Body of pancreas (tissue), 4 donors: Measurements from ENCODE around the gene CCDC78.

ENCODE experiments used
- CTCF ChIP-seq, 7 experiments: fragments of 450-650 bp in 4 of 7; fragments of 200-600 bp in 3 of 7; sonication (generic) in 3 of 7; IDR thresholded peaks; one replicate each; pipeline ENCODE4 v1.5.1; 2016 to 2019; ENCODE audit warnings: antibody characterized with exemption in 7 of 7
- POLR2A ChIP-seq, 3 donors: fragments of 450-650 bp; IDR thresholded peaks; one replicate each; pipeline ENCODE4 v1.6.1; 2016; ENCODE audit warnings: antibody characterized with exemption in 3 of 3, mild to moderate bottlenecking in 2 of 3

GRCh38 chr16:761625-762513 lies 35.6 kb upstream of the CCDC78 start:
- TF ChIP-seq CTCF (IDR thresholded peaks at IDR 0.05) (no peak), POLR2A (IDR thresholded peaks at IDR 0.05) (no peak)
